Endothelial cell (in vitro differentiated cells): ENCODE results near the gene SUN5. TPM values are rescaled to one million over a fixed set of nuclear protein-coding genes. Genes with fewer than 3 reads are reported as not detected.

Experiments
- DNase-seq: peaks from one replicate; pipeline ENCODE4 v3.0.0; 2021; ENCODE audit warnings: low spot score
- H3K27ac Mint-ChIP-seq: one replicate; pipeline ENCODE4 v1.8.0; 2021; ENCODE audit warnings: mixed read lengths, inconsistent platforms; ENCODE audit not compliant: unreplicated experiment
- H3K27me3 Mint-ChIP-seq: one replicate; pipeline ENCODE4 v1.8.0; 2021; ENCODE audit warnings: mild to moderate bottlenecking, moderate library complexity, mixed read lengths, inconsistent platforms; ENCODE audit not compliant: unreplicated experiment
- H3K36me3 Mint-ChIP-seq: one replicate; pipeline ENCODE4 v1.8.0; 2021; ENCODE audit warnings: mild to moderate bottlenecking, low read depth, mixed read lengths, inconsistent platforms; ENCODE audit not compliant: unreplicated experiment
- H3K4me1 Mint-ChIP-seq: one replicate; pipeline ENCODE4 v1.8.0; 2021; ENCODE audit warnings: mild to moderate bottlenecking, mixed read lengths, inconsistent platforms; ENCODE audit not compliant: unreplicated experiment
- H3K4me3 Mint-ChIP-seq: one replicate; pipeline ENCODE4 v1.8.0; 2021; ENCODE audit warnings: mild to moderate bottlenecking, mixed read lengths, inconsistent platforms; ENCODE audit not compliant: unreplicated experiment
- H3K9me3 Mint-ChIP-seq: one replicate; pipeline ENCODE4 v1.8.0; 2021; ENCODE audit warnings: mixed read lengths, inconsistent platforms; ENCODE audit not compliant: unreplicated experiment
- CTCF ChIP-seq: fragments of 200-600 bp; sonication (generic); IDR thresholded peaks from one replicate; pipeline ENCODE4 v1.5.0; 2021; ENCODE audit warnings: antibody characterized with exemption; ENCODE audit not compliant: unreplicated experiment
- total RNA-seq: library from RNA; stranded (reverse); fragmentation: NEBNext Ultra II Directional; extraction: Animal tissue kit (Norgen Biotek cat#: 25700); gene quantifications from one replicate; pipeline ENCODE4 v1.2.1, GENCODE V29; 2021; ENCODE audit not compliant: unreplicated experiment

The SUN5 gene
- total RNA-seq, 1 donor from 2014 or later, result not detected

- DNase-seq, result peak; percentile 14
- Mint-ChIP-seq H3K4me3 (no peak overlapping the region), H3K27ac (no peak overlapping the region)
These were observed 5.2 kb upstream of the SUN5 start for GRCh38 chr20:33009214-33010132.

GRCh38 chr20:33008336-33009213 lies 4.3 kb upstream of the SUN5 start:
- Mint-ChIP-seq H3K27ac (no peak overlapping the region), H3K36me3 (peaks cover 4% of the 10 kb centered on the region), H3K4me1 (peaks cover 6% of the 10 kb centered on the region), H3K4me3 (no peak overlapping the region), H3K27me3 (peaks cover 7% of the 10 kb centered on the region), H3K9me3 (no peaks in the 10 kb centered on the region)
- no peak for TF ChIP-seq CTCF
- no peak for DNase-seq

More at GRCh38 chr20:33009214-33010132, 5.2 kb upstream of the SUN5 start:
- Mint-ChIP-seq H3K9me3 (no peaks in the 10 kb centered on the region), H3K36me3 (peaks cover 4% of the 10 kb centered on the region), H3K27me3 (peaks cover 7% of the 10 kb centered on the region), H3K4me1 (peaks cover 6% of the 10 kb centered on the region)
- TF ChIP-seq CTCF, result no peak

GRCh38 chr20:33007376-33008335 lies 3.4 kb upstream of the SUN5 start, which contains the start of gene BPIFB2:
BPIFB2 (plus strand) TSS chr20:33007704; CDS start chr20:33008575, 871 bp downstream.
- H3K4me3 Mint-ChIP-seq, result no peak within 1 kb of the TSS
- H3K36me3 Mint-ChIP-seq, result peaks cover 4% of the 10 kb centered on the region
- peaks cover 6% of the 10 kb centered on the region for H3K4me1 Mint-ChIP-seq
- peaks cover 7% of the 10 kb centered on the region for H3K27me3 Mint-ChIP-seq
- TF ChIP-seq CTCF, result no peak
- DNase-seq, result no peak
- no peak within 1 kb of the TSS for H3K27ac Mint-ChIP-seq
- no peaks in the 10 kb centered on the region for H3K9me3 Mint-ChIP-seq

- peaks cover 6% of the 10 kb centered on the region for H3K4me1 Mint-ChIP-seq
These were observed 2.6 kb upstream of the SUN5 start for GRCh38 chr20:33006776-33007375.

More at GRCh38 chr20:33006776-33007375, 2.6 kb upstream of the SUN5 start:
- no peak for TF ChIP-seq CTCF
- H3K36me3 Mint-ChIP-seq, result peaks cover 4% of the 10 kb centered on the region
- no peaks in the 10 kb centered on the region for H3K9me3 Mint-ChIP-seq
- H3K4me3 Mint-ChIP-seq, result no peak overlapping the region
- DNase-seq, result no peak
- no peak overlapping the region for H3K27ac Mint-ChIP-seq
- peaks cover 7% of the 10 kb centered on the region for H3K27me3 Mint-ChIP-seq
